Measurements from ENCODE around the gene NPM1.
A peak's percentile ranks its signal among the peaks of the same experiment; 100 is the strongest.
"Not testable (repeated sequence)": the region's sequence is repeated elsewhere in the genome, so short reads cannot be mapped to it uniquely, and the experiment has no call there.

The NPM1 gene

GRCh38 chr5:171386861-171387344 is 746 bp upstream of the NPM1 start:
- no peak for DNase-seq

GRCh38 chr5:171387970-171388815 is 544 bp downstream of the NPM1 start:
- DNase-seq = peak; percentile 35

DNA sequence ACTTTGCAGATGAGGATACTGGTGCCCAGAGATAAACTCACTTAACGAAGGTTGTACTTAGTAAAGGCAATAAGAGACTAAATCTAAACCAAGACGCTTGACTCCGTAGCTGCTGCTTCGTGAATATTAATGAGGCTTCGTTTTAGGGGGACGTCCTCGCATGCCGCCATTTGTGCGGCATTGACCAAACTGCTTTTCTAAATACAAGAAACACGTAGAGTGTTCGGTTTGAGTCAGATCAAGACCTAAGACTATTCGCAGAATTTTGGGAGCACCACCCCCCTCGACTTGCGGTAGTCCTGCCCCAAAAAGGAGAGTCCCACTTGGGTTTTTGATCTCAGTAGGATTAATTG is 1.1 kb downstream of the NPM1 start:
- no peak for DNase-seq

DNA sequence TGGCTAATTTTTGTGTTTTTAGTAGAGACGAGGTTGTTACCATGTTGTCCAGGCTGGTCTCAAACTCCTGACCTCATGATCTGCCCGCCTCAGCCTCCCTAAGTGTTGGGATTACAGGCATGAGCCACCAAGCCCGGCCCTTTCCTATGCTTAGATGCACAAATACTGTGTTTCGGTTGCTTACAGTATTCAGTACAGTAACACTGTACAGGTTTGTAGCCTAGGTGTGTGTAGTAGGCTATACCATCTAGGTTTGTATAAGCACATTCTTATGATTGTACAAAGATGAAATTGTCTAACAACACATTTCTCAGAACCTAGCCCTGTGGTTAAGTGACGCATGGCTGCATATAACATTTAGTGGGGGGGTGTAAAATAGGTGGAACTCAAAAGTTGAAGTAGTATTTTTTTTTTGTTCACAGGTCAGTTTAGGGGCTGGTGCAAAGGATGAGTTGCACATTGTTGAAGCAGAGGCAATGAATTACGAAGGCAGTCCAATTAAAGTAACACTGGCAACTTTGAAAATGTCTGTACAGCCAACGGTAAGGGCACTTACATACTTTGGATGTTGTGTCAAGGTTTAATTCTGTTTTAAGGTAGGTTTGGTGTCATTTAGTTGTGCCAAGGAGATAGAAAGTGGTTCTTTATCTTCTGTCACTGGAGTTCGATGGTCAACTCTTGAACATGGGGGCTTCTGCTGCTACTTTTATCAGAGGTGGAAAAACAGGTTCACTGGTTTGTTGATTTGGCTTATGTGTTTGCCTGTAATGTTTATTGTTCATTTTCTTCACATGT is 3.4 kb downstream of the NPM1 start:
- no peak for DNase-seq

- DNase-seq = no peak
Measured at GRCh38 chr5:171391996-171392577, 4.4 kb downstream of the NPM1 start.

- DNase-seq = no peak
Measured at GRCh38 chr5:171392585-171393159, 5.0 kb downstream of the NPM1 start.

DNA sequence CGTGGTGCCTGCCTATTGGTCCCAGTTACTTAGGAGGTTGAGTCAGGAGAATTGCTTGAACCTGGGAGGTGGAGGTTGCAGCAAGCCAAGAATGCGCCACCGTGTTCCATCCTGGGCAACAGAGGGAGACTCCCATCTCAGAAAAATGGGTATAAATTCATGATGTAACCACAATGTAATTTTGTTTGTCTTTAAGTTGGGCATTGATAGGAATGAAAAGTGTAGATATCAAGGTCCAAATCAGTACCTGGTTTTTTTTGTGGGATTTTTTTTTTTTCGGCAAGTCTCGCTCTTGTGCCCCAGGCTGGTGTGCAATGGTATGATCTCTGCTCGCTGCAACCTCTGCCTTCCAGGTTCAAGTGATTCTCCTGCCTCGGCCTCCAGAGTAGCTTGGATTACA is 7.4 kb downstream of the NPM1 start:
- no peak for DNase-seq

GRCh38 chr5:171396583-171396982 is 8.9 kb downstream of the NPM1 start:
- DNase-seq = not testable (repeated sequence)

DNA sequence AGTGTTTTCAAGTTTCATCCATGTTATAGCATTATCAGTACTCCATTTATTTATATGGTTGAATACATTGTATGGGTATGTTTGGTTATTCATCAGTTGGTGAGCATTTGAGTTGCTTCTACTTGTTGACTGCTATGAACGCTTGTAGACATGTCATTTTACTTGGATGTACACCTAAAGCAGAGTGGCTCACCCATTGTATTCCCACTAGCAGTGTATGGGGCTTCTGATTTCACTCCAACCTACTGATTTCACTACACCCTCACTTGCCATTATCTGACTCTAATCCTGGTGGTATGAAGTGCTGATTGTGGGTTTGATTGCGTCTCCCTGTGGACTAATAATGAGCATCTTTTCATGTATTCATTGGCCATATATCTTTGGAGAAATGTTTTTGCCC is 9.5 kb downstream of the NPM1 start:
- no peak for DNase-seq

DNA sequence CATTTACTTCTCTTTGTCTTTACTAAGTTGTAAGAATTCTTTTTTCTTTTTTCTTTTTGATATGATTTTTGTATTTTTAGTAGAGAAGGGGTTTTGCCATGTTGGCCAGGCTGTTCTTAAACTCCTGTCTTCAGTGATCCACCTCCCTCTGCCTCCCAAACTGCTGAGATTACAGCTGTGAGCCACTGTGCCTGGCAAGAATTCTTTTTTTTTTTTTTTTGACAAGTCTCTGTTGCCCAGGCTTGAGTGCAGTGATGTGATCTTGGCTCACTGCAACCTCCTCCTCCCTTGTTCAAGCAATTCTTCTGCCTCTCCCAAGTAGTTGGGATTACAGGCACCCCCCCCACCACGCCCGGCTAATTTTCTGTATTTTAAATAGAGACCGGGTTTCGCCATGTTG is 9.9 kb downstream of the NPM1 start:
- DNase-seq = no peak

GRCh38 chr5:171398660-171399059 is 11.0 kb downstream of the NPM1 start:
- not testable (repeated sequence) for DNase-seq

- no peak for DNase-seq
Measured at GRCh38 chr5:171400169-171400568, 12.5 kb downstream of the NPM1 start.

- no peak for DNase-seq
Measured at GRCh38 chr5:171401167-171401947, 13.7 kb downstream of the NPM1 start.

DNA sequence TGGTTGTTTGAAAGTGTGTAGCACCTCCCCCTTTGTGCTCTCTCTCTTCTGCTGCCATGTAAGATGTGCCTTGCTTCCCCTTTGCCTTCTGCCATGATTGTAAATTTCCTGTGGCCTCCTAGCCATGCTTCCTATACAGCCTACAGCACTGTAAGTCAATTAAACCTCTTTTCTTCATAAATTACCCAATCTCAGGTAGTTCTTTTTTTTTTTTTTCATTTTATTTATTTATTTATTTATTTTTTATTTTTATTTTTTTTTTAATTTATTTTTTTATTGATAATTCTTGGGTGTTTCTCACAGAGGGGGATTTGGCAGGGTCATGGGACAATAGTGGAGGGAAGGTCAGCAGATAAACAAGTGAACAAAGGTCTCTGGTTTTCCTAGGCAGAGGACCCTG is 15.1 kb downstream of the NPM1 start:
- DNase-seq = not testable (repeated sequence)

GRCh38 chr5:171405615-171406014 is 18.0 kb downstream of the NPM1 start:
- no peak for DNase-seq

DNA sequence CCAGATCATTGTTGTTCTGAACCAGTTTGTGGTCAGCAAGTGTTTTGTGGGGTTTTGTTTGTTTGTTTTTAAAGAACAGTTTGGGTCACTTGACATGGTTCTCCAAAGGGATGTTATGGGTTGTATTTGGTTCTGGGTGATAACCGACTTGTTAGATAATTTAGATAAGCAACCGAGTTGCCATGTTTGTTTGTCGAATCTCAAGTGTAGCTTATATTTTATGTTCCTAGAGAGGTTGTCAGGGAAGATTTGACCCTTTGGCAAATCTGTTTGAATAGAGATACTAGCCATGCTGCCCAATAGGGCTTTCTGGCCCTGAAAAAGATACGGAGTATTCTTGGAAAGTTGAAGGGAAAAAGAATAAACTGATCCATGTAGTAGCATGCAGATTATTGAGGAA is 19.6 kb downstream of the NPM1 start:
- DNase-seq = no peak

DNA sequence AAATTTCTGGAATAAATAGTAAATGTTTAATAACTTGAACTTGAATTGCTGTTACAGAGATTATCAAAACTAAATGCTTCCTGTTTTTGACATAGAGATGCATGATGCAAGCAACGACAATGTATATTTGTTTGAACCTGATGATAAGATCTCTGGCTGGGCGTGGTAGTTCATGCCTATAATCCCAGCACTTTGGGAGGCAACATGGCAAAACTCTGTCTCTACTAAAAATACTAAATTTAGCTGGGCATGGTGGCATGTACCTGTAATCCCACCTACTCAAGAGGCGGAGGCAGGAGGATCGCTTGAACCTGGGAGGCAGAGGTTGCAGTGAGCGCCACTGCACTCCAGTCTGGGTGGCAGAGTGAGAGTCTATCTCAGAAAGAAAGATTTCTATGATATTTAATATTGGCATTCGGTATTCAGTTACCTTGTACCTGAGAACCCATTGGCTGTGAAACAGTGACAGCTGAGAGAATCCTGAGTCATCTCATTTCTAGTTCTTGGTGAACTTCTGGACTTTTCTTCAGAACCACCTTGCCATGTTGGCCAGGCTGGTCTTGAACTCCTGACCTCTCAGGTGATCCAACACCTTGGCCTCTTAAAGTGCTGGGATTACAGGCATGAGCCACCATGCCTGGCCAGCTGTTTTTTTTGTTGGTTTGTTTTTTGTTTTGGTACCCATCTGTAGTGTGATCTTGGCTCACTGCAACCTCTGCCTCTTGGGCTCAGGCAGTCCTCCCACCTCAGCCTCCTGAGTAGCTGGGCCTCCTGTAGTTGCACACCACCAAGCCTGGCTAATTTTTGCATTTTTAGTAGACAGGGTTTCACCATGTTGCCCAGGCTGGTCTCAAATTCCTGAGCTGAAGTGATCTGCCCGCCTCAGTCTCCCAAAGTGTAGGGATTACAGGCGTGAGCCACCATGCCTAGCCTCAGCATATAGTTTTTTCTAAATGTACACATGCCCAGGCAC is 21.8 kb downstream of the NPM1 start:
- DNase-seq = no peak

DNA sequence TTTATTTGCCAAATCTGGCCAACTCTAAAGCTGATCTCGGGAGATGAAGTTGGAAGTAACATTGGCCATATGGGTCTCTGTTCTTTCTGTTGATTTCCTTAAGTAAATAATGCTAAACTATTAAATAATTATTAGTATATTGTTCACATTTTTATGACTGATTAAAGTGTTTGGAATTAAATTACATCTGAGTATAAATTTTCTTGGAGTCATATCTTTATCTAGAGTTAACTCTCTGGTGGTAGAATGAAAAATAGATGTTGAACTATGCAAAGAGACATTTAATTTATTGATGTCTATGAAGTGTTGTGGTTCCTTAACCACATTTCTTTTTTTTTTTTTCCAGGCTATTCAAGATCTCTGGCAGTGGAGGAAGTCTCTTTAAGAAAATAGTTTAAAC is 22.5 kb downstream of the NPM1 start:
- no peak for DNase-seq

DNA sequence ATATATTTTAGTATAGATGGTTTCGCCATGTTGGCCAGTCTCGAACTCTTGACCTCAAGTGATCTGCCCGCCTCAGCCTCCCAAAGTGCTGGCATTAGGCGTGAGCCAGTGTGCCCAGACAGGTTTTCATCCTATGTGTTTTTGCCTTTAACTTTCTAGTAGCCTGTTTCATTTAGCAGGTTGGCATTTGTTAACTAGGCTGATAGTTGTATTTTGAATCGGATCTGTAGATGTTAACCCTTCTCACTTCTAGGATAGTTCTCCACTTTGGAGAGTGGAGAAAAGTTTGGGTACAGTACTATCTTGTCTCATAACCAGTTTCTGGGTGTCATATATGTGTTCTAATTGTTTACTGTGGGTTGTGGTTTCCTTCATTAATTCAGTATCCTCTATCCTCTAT is 24.5 kb downstream of the NPM1 start:
- DNase-seq = no peak

GRCh38 chr5:171413153-171413910 is 25.7 kb downstream of the NPM1 start:
- no peak for DNase-seq

GRCh38 chr5:171413993-171414392 is 26.3 kb downstream of the NPM1 start:
- DNase-seq = not testable (repeated sequence)

Data from NCI-H748 treated with DMSO at 0.1 percent for 48 hours (cell line).